ENCODE results near the gene CETN3. TPM values are rescaled to one million over a fixed set of nuclear protein-coding genes. Genes with fewer than 3 reads are reported as not detected.

The CETN3 gene
- total and polyA plus RNA-seq, 9 of the 15 experiments (the other 6 are each of a cell fraction or from before 2014, with no cell fraction given): 43.3 to 113 (median 82.4) TPM

GRCh38 chr5:90408571-90409317 lies 812 bp downstream of the CETN3 start (continued):
- TF ChIP-seq CHD7 (IDR thresholded peaks at IDR 0.05; ENCODE audit: low read depth, low read length) (no peak), GATAD2A (IDR thresholded peaks at IDR 0.05) (no peak), POLR2G (IDR thresholded peaks at IDR 0.05; ENCODE audit: low read depth, low read length) (peak; percentile 82), EHMT2 (IDR thresholded peaks at IDR 0.05) (0 out of 2 replicates have a peak, but pooled peaks have one; percentile 16), SIX5 (IDR thresholded peaks at IDR 0.05; ENCODE audit: borderline replicate concordance in 1 of 2, insufficient read depth in 1 of 2, low read depth in 1 of 2, low read length in 2 of 2) (no peak)

All from K562 (cell line).